Ramos (cell line): Measurements from ENCODE around the gene AMZ2.
"Not testable (repeated sequence)": the region's sequence is repeated elsewhere in the genome, so short reads cannot be mapped to it uniquely, and the experiment has no call there.

ENCODE experiments used
- in situ Hi-C: fragments of 300-500 bp; cut with MboI; formaldehyde crosslinking; loops from one replicate; pipeline ENCODE4 v1.14.3; 2022; ENCODE audit warnings: low sequenced_read_pairs; ENCODE audit not compliant: unreplicated experiment

The AMZ2 gene

GRCh38 chr17:68220186-68220585, 27.7 kb upstream of the AMZ2 start:
- in situ Hi-C loops = not testable (repeated sequence)

GRCh38 chr17:68220786-68221185, 27.1 kb upstream of the AMZ2 start:
- in situ Hi-C loops = not testable (repeated sequence)

GRCh38 chr17:68221786-68222185, 26.1 kb upstream of the AMZ2 start:
- in situ Hi-C loops = no loop called here

- in situ Hi-C loops = no loop called here
Measured at GRCh38 chr17:68222606-68223005, 25.2 kb upstream of the AMZ2 start.

- in situ Hi-C loops = loop anchor here (25.0 kb wide), 3 partner anchors 413 to 1362 kb away; no protein-coding TSS in a partner anchor
Measured at GRCh38 chr17:68225055-68225454, 22.8 kb upstream of the AMZ2 start.

GRCh38 chr17:68228039-68228680, 19.7 kb upstream of the AMZ2 start:
- in situ Hi-C loops = loop anchor here (25.0 kb wide), 3 partner anchors 416 to 1359 kb away; no protein-coding TSS in a partner anchor

GRCh38 chr17:68228817-68229570, 18.8 kb upstream of the AMZ2 start:
- in situ Hi-C loops = loop anchor here (25.0 kb wide), 3 partner anchors 417 to 1358 kb away; no protein-coding TSS in a partner anchor

GRCh38 chr17:68229619-68230018, 18.2 kb upstream of the AMZ2 start:
- in situ Hi-C loops = loop anchor here (25.0 kb wide), 3 partner anchors 417 to 1358 kb away; no protein-coding TSS in a partner anchor

GRCh38 chr17:68231131-68231530, 16.7 kb upstream of the AMZ2 start:
- in situ Hi-C loops = loop anchor here (25.0 kb wide), 3 partner anchors 419 to 1356 kb away; no protein-coding TSS in a partner anchor

- in situ Hi-C loops = loop anchor here (25.0 kb wide), 3 partner anchors 419 to 1356 kb away; no protein-coding TSS in a partner anchor
Measured at GRCh38 chr17:68231541-68231940, 16.3 kb upstream of the AMZ2 start.

GRCh38 chr17:68232741-68233140, 15.1 kb upstream of the AMZ2 start:
- in situ Hi-C loops = loop anchor here (25.0 kb wide), 3 partner anchors 420 to 1355 kb away; no protein-coding TSS in a partner anchor

GRCh38 chr17:68234726-68235335, 13.0 kb upstream of the AMZ2 start:
- in situ Hi-C loops = loop anchor here (25.0 kb wide), 3 partner anchors 423 to 1352 kb away; no protein-coding TSS in a partner anchor

GRCh38 chr17:68235336-68235791, 12.5 kb upstream of the AMZ2 start:
- in situ Hi-C loops = loop anchor here (25.0 kb wide), 3 partner anchors 423 to 1352 kb away; no protein-coding TSS in a partner anchor

GRCh38 chr17:68237369-68238163, 10.3 kb upstream of the AMZ2 start:
- in situ Hi-C loops = loop anchor here (25.0 kb wide), 3 partner anchors 425 to 1350 kb away; no protein-coding TSS in a partner anchor

- in situ Hi-C loops = loop anchor here (25.0 kb wide), 3 partner anchors 426 to 1349 kb away; no protein-coding TSS in a partner anchor
Measured at GRCh38 chr17:68238164-68238870, 9.5 kb upstream of the AMZ2 start.

- in situ Hi-C loops = loop anchor here (25.0 kb wide), 3 partner anchors 427 to 1348 kb away; no protein-coding TSS in a partner anchor
Measured at GRCh38 chr17:68238871-68239253, 9.0 kb upstream of the AMZ2 start.

GRCh38 chr17:68239632-68240366, 8.0 kb upstream of the AMZ2 start:
- in situ Hi-C loops = loop anchor here (25.0 kb wide), 3 partner anchors 427 to 1348 kb away; no protein-coding TSS in a partner anchor
